Anterior cingulate cortex (tissue), 58 donors: ENCODE results near the gene RGS17.
"Not testable (repeated sequence)": the region's sequence is repeated elsewhere in the genome, so short reads cannot be mapped to it uniquely, and the experiment has no call there.

Source experiments
- DNase-seq, 58 donors: peaks; one replicate each; lab custom pipeline; 2025; lab: John Stamatoyannopoulos, UW

RGS17 gene, protein sequence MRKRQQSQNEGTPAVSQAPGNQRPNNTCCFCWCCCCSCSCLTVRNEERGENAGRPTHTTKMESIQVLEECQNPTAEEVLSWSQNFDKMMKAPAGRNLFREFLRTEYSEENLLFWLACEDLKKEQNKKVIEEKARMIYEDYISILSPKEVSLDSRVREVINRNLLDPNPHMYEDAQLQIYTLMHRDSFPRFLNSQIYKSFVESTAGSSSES

GRCh38 chr6:153131037-153131981 lies at the start of gene RGS17:
Gene RGS17 (minus strand): TSS chr6:153131282. CDS start chr6:153044018, 87,264 bp downstream.
- peak in 53 of 58 donors; percentile 10 to 72 (median 52) for DNase-seq

- no peak for DNase-seq
These were observed 41.7 kb upstream of the RGS17 start for GRCh38 chr6:153172815-153173214.

- no peak for DNase-seq
These were observed 39.4 kb upstream of the RGS17 start for GRCh38 chr6:153170511-153170910.

DNA sequence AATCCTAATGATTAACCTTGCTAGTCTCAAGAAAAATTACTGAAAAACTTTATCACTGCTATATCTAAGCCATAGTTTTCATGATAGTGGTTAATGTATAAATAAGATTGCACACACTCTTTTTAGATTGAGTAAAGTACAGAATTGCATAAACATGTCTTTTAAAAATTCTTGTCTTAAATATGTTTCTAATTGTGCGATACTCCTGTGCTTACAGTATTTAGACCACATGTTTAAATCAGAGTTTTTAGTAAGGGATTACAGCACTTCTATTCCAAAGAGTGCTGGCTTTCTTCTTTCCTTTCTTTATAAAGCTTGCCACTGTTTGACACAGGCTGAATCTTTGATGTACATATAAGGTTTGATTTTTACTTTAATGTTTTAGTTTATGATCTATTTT lies 36.8 kb upstream of the RGS17 start:
- DNase-seq = no peak

DNA sequence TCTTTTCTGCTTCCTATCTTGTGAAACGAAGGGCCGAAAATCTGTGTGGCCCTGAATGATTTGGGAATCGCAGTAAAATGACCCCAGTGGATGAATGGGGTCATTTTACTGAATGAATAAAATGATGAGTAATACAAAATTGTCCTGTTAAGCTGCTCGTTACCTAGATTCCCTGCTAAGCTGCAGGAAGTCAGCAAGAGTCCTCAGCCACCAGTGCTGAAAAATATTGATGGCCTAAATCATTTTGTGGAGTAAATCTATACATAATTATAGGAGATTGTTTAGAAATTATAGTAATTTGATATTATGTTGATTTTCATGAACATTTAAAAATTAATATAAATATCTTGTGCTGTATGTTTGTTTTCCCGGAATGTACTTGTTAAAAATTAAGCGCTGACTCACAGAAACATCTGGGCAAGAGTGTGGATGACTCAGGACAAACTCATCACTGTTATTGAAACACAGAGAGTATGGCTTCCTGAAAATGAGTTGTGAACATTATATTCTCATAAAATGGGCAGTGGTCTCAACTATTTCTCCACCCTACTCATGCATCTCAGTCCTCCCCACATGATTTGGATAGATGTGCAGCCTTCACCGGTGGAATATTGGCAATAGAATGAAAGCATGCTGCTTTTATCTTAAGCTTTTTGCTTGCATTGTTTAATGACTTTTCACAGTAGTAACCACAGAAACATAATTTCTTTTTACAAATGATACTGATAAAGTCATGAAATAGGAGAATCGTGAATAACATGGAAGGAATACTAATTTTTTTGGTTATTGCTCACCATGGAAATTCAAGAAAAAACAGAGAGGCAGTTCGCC lies 36.2 kb upstream of the RGS17 start:
- no peak for DNase-seq

DNA sequence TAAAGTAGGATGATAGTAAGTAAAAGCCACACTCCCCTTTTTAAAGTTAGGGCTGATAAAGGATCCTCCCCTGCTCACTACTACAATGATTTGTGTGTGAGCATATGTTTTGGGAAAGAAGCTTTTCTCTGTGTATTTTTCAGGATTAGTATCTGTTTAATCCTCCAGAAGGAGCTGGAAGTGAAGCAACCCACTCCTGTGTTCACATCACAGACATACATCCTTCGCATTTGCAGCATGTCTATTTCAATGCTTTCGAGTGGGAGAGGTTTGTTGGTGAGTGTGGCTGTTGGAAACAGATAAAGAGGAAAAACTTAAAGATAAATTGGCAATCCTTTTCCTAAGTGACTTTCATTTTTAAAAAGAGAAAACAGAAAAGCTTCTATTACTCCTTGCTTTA lies 31.6 kb upstream of the RGS17 start:
- peak in 4 of 58 donors; percentile 3 to 45 (median 30) for DNase-seq

DNA sequence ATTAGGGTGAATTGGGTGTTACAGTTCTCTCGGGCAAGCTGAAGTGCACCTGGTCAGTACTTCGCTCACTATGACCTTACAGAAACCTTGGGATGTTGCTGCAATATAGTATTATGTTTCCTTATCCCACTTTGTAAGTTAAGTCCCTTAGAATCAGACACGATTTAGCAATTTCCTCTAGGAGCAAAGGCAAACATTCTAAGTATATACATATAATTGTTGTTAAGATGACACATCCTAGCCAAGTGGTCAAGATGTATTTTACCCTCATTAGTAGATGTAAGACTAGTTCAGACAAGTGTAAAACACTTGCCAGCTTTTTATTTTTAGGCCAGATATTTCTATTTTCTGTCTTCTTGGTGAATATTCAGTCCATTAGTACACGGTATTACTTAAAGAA lies 31.1 kb upstream of the RGS17 start:
- no peak for DNase-seq

DNA sequence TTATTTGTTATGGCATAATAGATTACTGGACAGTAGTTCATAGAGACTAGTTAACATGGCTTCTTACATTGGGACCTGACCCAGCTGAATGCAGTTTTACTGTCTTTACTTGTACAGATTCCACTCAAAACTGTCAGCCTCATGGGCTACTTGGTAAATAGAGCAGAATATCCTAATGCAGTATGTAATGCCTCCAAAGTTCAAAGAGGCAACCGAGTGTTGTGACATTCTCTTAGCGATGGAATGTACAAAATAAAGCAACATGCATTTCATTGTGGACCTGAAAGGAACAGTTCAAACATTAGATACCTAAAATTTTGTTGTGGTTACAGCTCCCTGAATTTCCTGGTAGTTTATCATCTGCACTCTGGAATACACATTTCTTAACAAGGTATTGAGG lies 29.1 kb upstream of the RGS17 start:
- DNase-seq = no peak

GRCh38 chr6:153150752-153151440 lies 19.8 kb upstream of the RGS17 start:
- no peak for DNase-seq

- no peak for DNase-seq
These were observed 19.3 kb upstream of the RGS17 start for GRCh38 chr6:153150371-153150751.

GRCh38 chr6:153149891-153150290 lies 18.8 kb upstream of the RGS17 start:
- DNase-seq = no peak

DNA sequence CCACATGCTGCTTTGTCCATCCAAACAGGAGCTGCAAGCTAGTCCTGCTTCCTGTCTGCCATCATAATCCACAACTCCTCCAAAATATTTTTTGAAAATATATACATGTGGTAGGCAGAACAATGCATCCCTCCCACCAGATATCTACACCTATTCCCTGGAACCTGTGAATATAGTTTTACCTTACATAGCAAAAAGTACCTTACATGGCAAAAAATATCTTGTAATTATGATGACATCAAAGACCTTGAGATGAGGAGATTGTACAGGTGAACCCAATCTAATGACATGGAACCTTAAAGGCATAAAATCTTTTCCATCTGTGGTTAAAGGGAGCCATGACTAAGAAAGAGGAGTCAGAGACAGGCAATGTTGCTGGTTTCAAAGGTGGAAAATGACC lies 15.3 kb upstream of the RGS17 start:
- no peak for DNase-seq

DNA sequence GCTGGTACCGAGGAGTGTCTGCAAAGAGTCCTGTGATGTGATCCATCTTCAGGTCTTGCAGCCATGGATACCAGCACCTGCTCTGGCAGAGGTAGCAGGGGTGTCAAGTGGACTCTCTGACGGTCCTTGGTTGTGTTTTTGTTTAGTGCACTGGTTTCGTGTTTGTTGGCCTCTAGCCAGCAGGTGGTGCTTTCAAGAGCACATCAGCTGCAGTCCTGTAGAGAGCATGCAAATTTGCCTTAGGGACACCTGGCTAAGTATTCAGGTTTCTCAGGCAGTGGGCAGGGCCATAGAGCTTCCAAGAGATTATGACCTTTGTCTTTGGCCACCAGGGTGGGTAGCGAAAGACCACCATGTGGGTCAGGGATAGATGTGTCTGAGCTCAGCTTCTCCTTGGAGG lies 14.5 kb upstream of the RGS17 start:
- no peak for DNase-seq

GRCh38 chr6:153143200-153143599 lies 12.1 kb upstream of the RGS17 start:
- no peak for DNase-seq

GRCh38 chr6:153140299-153140698 lies 9.2 kb upstream of the RGS17 start:
- DNase-seq = peak in 2 of 58 donors; percentile 2 to 30

DNA sequence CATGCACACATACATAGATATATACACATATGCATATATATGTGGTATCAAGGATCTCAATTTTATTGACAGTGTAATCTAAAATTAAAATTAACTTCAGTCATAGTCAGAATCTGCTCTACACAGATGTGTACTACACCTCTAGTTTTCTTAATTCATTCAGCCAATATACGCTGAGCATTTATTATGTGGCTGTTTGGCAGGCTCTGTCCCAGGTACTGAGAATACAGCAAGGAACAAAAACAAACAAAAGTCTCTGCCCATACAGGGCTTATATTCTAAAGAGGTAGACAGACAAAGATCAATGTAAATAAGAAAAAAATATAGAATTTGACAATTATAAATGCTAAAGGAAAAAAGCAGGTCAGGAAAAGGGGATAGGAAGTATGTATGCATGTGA lies 7.8 kb upstream of the RGS17 start:
- DNase-seq = no peak

- no peak for DNase-seq
These were observed 4.6 kb upstream of the RGS17 start for GRCh38 chr6:153135681-153136080.

GRCh38 chr6:153133667-153134066 lies 2.6 kb upstream of the RGS17 start:
- DNase-seq = not testable (repeated sequence)

- peak in 3 of 58 donors; percentile 22 to 44 (median 25) for DNase-seq
These were observed 506 bp downstream of the RGS17 start for GRCh38 chr6:153130515-153131036.
